HUES48 (cell line): ENCODE results near the gene MTREX.

Experiments used
- H3K27ac ChIP-seq: one replicate; pipeline ENCODE4 v1.7.0; 2013; ENCODE audit warnings: low read depth, low read length, inconsistent platforms
- H3K27me3 ChIP-seq: 2 replicates; pipeline ENCODE4 v1.6.1; 2013; ENCODE audit warnings: mild to moderate bottlenecking, low read length; ENCODE audit not compliant: control insufficient read depth, insufficient read depth
- H3K36me3 ChIP-seq: 2 replicates; pipeline ENCODE4 v1.6.1; 2013; ENCODE audit warnings: low read length; ENCODE audit not compliant: control insufficient read depth, insufficient read depth
- H3K4me1 ChIP-seq: 2 replicates; pipeline ENCODE4 v1.6.1; 2013; ENCODE audit warnings: mild to moderate bottlenecking, low read length; ENCODE audit not compliant: control insufficient read depth, insufficient read depth
- H3K4me3 ChIP-seq: 2 replicates; pipeline ENCODE4 v1.5.1; 2013; ENCODE audit warnings: mild to moderate bottlenecking, low read depth, low read length
- H3K9ac ChIP-seq: 2 replicates; pipeline ENCODE4 v1.6.1; 2013; ENCODE audit warnings: mild to moderate bottlenecking, low read depth, low read length, moderate library complexity
- H3K9me3 ChIP-seq: 2 replicates; pipeline ENCODE4 v1.6.1; 2013; ENCODE audit warnings: low read length; ENCODE audit not compliant: control insufficient read depth, insufficient read depth

MTREX gene

GRCh38 chr5:55427157-55427556 lies 119.4 kb downstream of the MTREX start:
- H3K27me3 ChIP-seq: no peaks in the 10 kb centered on the region
- no peak overlapping the region for H3K9ac ChIP-seq
- H3K4me3 ChIP-seq: no peak overlapping the region
- H3K4me1 ChIP-seq: no peaks in the 10 kb centered on the region
- peaks cover 88% of the 10 kb centered on the region for H3K36me3 ChIP-seq
- H3K9me3 ChIP-seq: no peaks in the 10 kb centered on the region
- H3K27ac ChIP-seq: no peak overlapping the region

- Histone ChIP-seq H3K36me3 (peaks cover 68% of the 10 kb centered on the region), H3K4me3 (no peak overlapping the region), H3K9me3 (no peaks in the 10 kb centered on the region), H3K9ac (no peak overlapping the region), H3K27me3 (no peaks in the 10 kb centered on the region), H3K4me1 (no peaks in the 10 kb centered on the region), H3K27ac (no peak overlapping the region)
Measured at GRCh38 chr5:55429221-55429612, 121.4 kb downstream of the MTREX start.

- H3K9ac ChIP-seq: no peak overlapping the region
- no peak overlapping the region for H3K4me3 ChIP-seq
- no peaks in the 10 kb centered on the region for H3K4me1 ChIP-seq
- no peak overlapping the region for H3K27ac ChIP-seq
- peaks cover 63% of the 10 kb centered on the region for H3K36me3 ChIP-seq
- no peaks in the 10 kb centered on the region for H3K27me3 ChIP-seq
- no peaks in the 10 kb centered on the region for H3K9me3 ChIP-seq
Measured at GRCh38 chr5:55429613-55430253, 121.9 kb downstream of the MTREX start.

GRCh38 chr5:55432549-55432948 lies 124.8 kb downstream of the MTREX start:
- H3K27ac ChIP-seq: no peak overlapping the region
- H3K4me1 ChIP-seq: peaks cover 1% of the 10 kb centered on the region; the same call in 1 of the 2 replicates
- peaks cover 56% of the 10 kb centered on the region for H3K36me3 ChIP-seq
- no peaks in the 10 kb centered on the region for H3K27me3 ChIP-seq
- H3K9me3 ChIP-seq: peaks cover 2% of the 10 kb centered on the region
- H3K4me3 ChIP-seq: no peak overlapping the region
- no peak overlapping the region for H3K9ac ChIP-seq

GRCh38 chr5:55437452-55437851 lies 129.7 kb downstream of the MTREX start:
- Histone ChIP-seq H3K27ac (peak overlapping the region; percentile 94), H3K4me3 (no peak overlapping the region), H3K27me3 (no peaks in the 10 kb centered on the region), H3K4me1 (peaks cover 44% of the 10 kb centered on the region), H3K9me3 (peaks cover 5% of the 10 kb centered on the region), H3K9ac (0 out of 2 replicates have a peak overlapping the region, but pooled peaks have one; percentile 19), H3K36me3 (peaks cover 61% of the 10 kb centered on the region)

GRCh38 chr5:55437859-55438206 lies 130.0 kb downstream of the MTREX start:
- Histone ChIP-seq H3K9me3 (peaks cover 5% of the 10 kb centered on the region), H3K9ac (peak overlapping the region; percentile 53), H3K27ac (peak overlapping the region; percentile 94), H3K4me1 (peaks cover 44% of the 10 kb centered on the region), H3K36me3 (peaks cover 61% of the 10 kb centered on the region), H3K4me3 (no peak overlapping the region), H3K27me3 (no peaks in the 10 kb centered on the region)

- peak overlapping the region; percentile 94 for H3K27ac ChIP-seq
- no peak overlapping the region for H3K4me3 ChIP-seq
- H3K9me3 ChIP-seq: peaks cover 5% of the 10 kb centered on the region
- H3K27me3 ChIP-seq: no peaks in the 10 kb centered on the region
- peaks cover 61% of the 10 kb centered on the region for H3K36me3 ChIP-seq
- peaks cover 44% of the 10 kb centered on the region for H3K4me1 ChIP-seq
- peak overlapping the region; percentile 13; the same call in 1 of the 2 replicates for H3K9ac ChIP-seq
Measured at GRCh38 chr5:55438998-55439397, 131.2 kb downstream of the MTREX start.

GRCh38 chr5:55440188-55440646 lies 132.4 kb downstream of the MTREX start:
- H3K27me3 ChIP-seq: no peaks in the 10 kb centered on the region
- no peak overlapping the region for H3K4me3 ChIP-seq
- peak overlapping the region; percentile 94 for H3K27ac ChIP-seq
- peaks cover 44% of the 10 kb centered on the region for H3K4me1 ChIP-seq
- no peak overlapping the region for H3K9ac ChIP-seq
- peaks cover 5% of the 10 kb centered on the region for H3K9me3 ChIP-seq
- peaks cover 58% of the 10 kb centered on the region for H3K36me3 ChIP-seq

GRCh38 chr5:55441107-55441771 lies 133.4 kb downstream of the MTREX start:
- Histone ChIP-seq H3K4me1 (peaks cover 44% of the 10 kb centered on the region), H3K4me3 (no peak overlapping the region), H3K36me3 (peaks cover 54% of the 10 kb centered on the region), H3K27ac (peak overlapping the region; percentile 59), H3K9ac (no peak overlapping the region), H3K27me3 (no peaks in the 10 kb centered on the region), H3K9me3 (peaks cover 5% of the 10 kb centered on the region)

GRCh38 chr5:55441954-55442353 lies 134.2 kb downstream of the MTREX start:
- Histone ChIP-seq H3K27me3 (no peaks in the 10 kb centered on the region), H3K4me1 (peaks cover 44% of the 10 kb centered on the region), H3K4me3 (no peak overlapping the region), H3K36me3 (peaks cover 47% of the 10 kb centered on the region), H3K9ac (no peak overlapping the region), H3K9me3 (peaks cover 5% of the 10 kb centered on the region; the same call in 1 of the 2 replicates), H3K27ac (no peak overlapping the region)

GRCh38 chr5:55445791-55446190 lies 138.0 kb downstream of the MTREX start:
- H3K9ac ChIP-seq: no peak overlapping the region
- peaks cover 21% of the 10 kb centered on the region for H3K4me1 ChIP-seq
- no peaks in the 10 kb centered on the region for H3K9me3 ChIP-seq
- no peak overlapping the region for H3K27ac ChIP-seq
- no peak overlapping the region for H3K4me3 ChIP-seq
- no peaks in the 10 kb centered on the region for H3K27me3 ChIP-seq
- peaks cover 16% of the 10 kb centered on the region for H3K36me3 ChIP-seq
